Measurements from ENCODE around the gene SRCIN1. TPM values are rescaled to one million over a fixed set of nuclear protein-coding genes. Genes with fewer than 3 reads are reported as not detected.

Gene SRCIN1
- total and polyA plus RNA-seq, 4 donors: 0.05 to 5.3 (median 2.7) TPM

- TF ChIP-seq FOXA1 (IDR thresholded peaks at IDR 0.05): no peak
- TF ChIP-seq GABPA (IDR thresholded peaks at IDR 0.05 in 1 of 2, conservative IDR thresholded peaks at IDR 0.05 in 1 of 2): no peak
- TF ChIP-seq NR2F2 (IDR thresholded peaks at IDR 0.05): no peak
- TF ChIP-seq RXRA (IDR thresholded peaks at IDR 0.05): no peak
These were observed 18.5 kb downstream of the SRCIN1 start (continued) for GRCh38 chr17:38587203-38587602.

- Histone ChIP-seq H3K36me3 (ENCODE audit: control insufficient read depth in 4 of 4, insufficient read depth in 3 of 4, low read depth in 1 of 4, low read length in 3 of 4) (no peaks in the 10 kb centered on the region), H3K4me1 (ENCODE audit: control insufficient read depth in 4 of 4, insufficient read depth in 4 of 4, low read length in 3 of 4) (peaks cover 11 to 31% (median 23%) of the 10 kb centered on the region in 4 donors), H3K9ac (ENCODE audit: low read depth in 1 of 2, low read length in 2 of 2) (no peak overlapping the region), H3K4me3 (ENCODE audit: low read depth in 1 of 3, low read length in 3 of 3) (no peak overlapping the region), H3K9me3 (ENCODE audit: control insufficient read depth in 4 of 4, low read length in 3 of 4) (no peaks in the 10 kb centered on the region), H3K27ac (ENCODE audit: low read depth in 1 of 2, low read length in 2 of 2) (no peak overlapping the region), H3K27me3 (ENCODE audit: control insufficient read depth in 4 of 4, insufficient read depth in 4 of 4, low read length in 3 of 4) (no peaks in the 10 kb centered on the region)
- TF ChIP-seq NR2F2 (IDR thresholded peaks at IDR 0.05): no peak
- DNase-seq (ENCODE audit: low spot score): no peak
- 89% methylated on average over 7 of the region's 7 CpGs for WGBS
These were observed 19.0 kb downstream of the SRCIN1 start for GRCh38 chr17:38586788-38587187.

GRCh38 chr17:38585918-38586529 is 19.7 kb downstream of the SRCIN1 start:
- DNase-seq (ENCODE audit: low spot score): no peak
- H3K27me3 ChIP-seq (ENCODE audit: control insufficient read depth in 4 of 4, insufficient read depth in 4 of 4, low read length in 3 of 4): no peaks in the 10 kb centered on the region

GRCh38 chr17:38585056-38585917 is 20.5 kb downstream of the SRCIN1 start:
- no peaks in the 10 kb centered on the region for H3K27me3 ChIP-seq (ENCODE audit: control insufficient read depth in 4 of 4, insufficient read depth in 4 of 4, low read length in 3 of 4)
- H3K36me3 ChIP-seq (ENCODE audit: control insufficient read depth in 4 of 4, insufficient read depth in 3 of 4, low read depth in 1 of 4, low read length in 3 of 4): no peaks in the 10 kb centered on the region
- H3K4me3 ChIP-seq (ENCODE audit: low read depth in 1 of 3, low read length in 3 of 3): no peak overlapping the region
- H3K4me1 ChIP-seq (ENCODE audit: control insufficient read depth in 4 of 4, insufficient read depth in 4 of 4, low read length in 3 of 4): peaks cover 6 to 24% (median 15%) of the 10 kb centered on the region in 4 donors
- H3K9me3 ChIP-seq (ENCODE audit: control insufficient read depth in 4 of 4, low read length in 3 of 4): no peaks in the 10 kb centered on the region
- 56% methylated on average over 15 of the region's 15 CpGs for WGBS
- no peak overlapping the region for H3K27ac ChIP-seq (ENCODE audit: low read depth in 1 of 2, low read length in 2 of 2)
- no peak for DNase-seq (ENCODE audit: low spot score)
- TF ChIP-seq MAX (IDR thresholded peaks at IDR 0.05): no peak
- peak; percentile 41 to 45 for TF ChIP-seq RXRA (IDR thresholded peaks at IDR 0.05)
- TF ChIP-seq SP1 (IDR thresholded peaks at IDR 0.05): peak; percentile 70
- peak; percentile 41 for TF ChIP-seq NR2F2 (IDR thresholded peaks at IDR 0.05)
- TF ChIP-seq YY1 (IDR thresholded peaks at IDR 0.05): no peak
- no peak for TF ChIP-seq CTCF (IDR thresholded peaks at IDR 0.05; ENCODE audit: low read depth, low read length, missing input control)
- peak in 1 of 2 donors; percentile 16 for TF ChIP-seq RAD21 (IDR thresholded peaks at IDR 0.05)
- TF ChIP-seq JUND (IDR thresholded peaks at IDR 0.05): peak in 1 of 2 donors; percentile 29
- TF ChIP-seq HNF4A (conservative IDR thresholded peaks at IDR 0.05): peak; percentile 75 to 76
- no peak for TF ChIP-seq HNF4G (IDR thresholded peaks at IDR 0.05)
- no peak overlapping the region for H3K9ac ChIP-seq (ENCODE audit: low read depth in 1 of 2, low read length in 2 of 2)

More at GRCh38 chr17:38585918-38586529, 19.7 kb downstream of the SRCIN1 start:
- Histone ChIP-seq H3K4me3 (ENCODE audit: low read depth in 1 of 3, low read length in 3 of 3) (no peak overlapping the region), H3K4me1 (ENCODE audit: control insufficient read depth in 4 of 4, insufficient read depth in 4 of 4, low read length in 3 of 4) (peaks cover 6 to 24% (median 15%) of the 10 kb centered on the region in 4 donors), H3K36me3 (ENCODE audit: control insufficient read depth in 4 of 4, insufficient read depth in 3 of 4, low read depth in 1 of 4, low read length in 3 of 4) (no peaks in the 10 kb centered on the region), H3K27ac (ENCODE audit: low read depth in 1 of 2, low read length in 2 of 2) (no peak overlapping the region), H3K9me3 (ENCODE audit: control insufficient read depth in 4 of 4, low read length in 3 of 4) (no peaks in the 10 kb centered on the region), H3K9ac (ENCODE audit: low read depth in 1 of 2, low read length in 2 of 2) (no peak overlapping the region)
- TF ChIP-seq HNF4A (conservative IDR thresholded peaks at IDR 0.05): no peak
- no peak for TF ChIP-seq RAD21 (IDR thresholded peaks at IDR 0.05)
- TF ChIP-seq TAF1 (conservative IDR thresholded peaks at IDR 0.05): no peak
- TF ChIP-seq GABPA (IDR thresholded peaks at IDR 0.05 in 1 of 2, conservative IDR thresholded peaks at IDR 0.05 in 1 of 2): no peak
- TF ChIP-seq FOXA1 (IDR thresholded peaks at IDR 0.05): no peak
- TF ChIP-seq RXRA (IDR thresholded peaks at IDR 0.05): no peak
- TF ChIP-seq MAX (IDR thresholded peaks at IDR 0.05): no peak
- no peak for TF ChIP-seq ZBTB33 (IDR thresholded peaks at IDR 0.05)
- TF ChIP-seq JUND (IDR thresholded peaks at IDR 0.05): no peak
- TF ChIP-seq YY1 (IDR thresholded peaks at IDR 0.05): no peak
- WGBS: 87% methylated on average over 7 of the region's 7 CpGs
